GM12875 (cell line): ENCODE measurements around the gene OR4D10.

Source experiments
- H3K4me3 ChIP-seq: one replicate; pipeline ENCODE4 v1.5.1; 2011; ENCODE audit warnings: low read depth, low read length, control low read depth
- TF ChIP-seq, protein P1 (sequence below): IDR thresholded peaks from 2 replicates; pipeline ENCODE4 v1.5.1; 2011; ENCODE audit warnings: low read depth, mild to moderate bottlenecking, control low read depth, inconsistent platforms, low read length, moderate library complexity, borderline replicate concordance; ENCODE audit not compliant: insufficient read depth

OR4D10 gene

GRCh38 chr11:59473015-59473414 is at the start of gene OR4D10:
TSS of gene OR4D10 (plus strand) at chr11:59473315. CDS start at chr11:59477430, 4,115 bp downstream.
- TF ChIP-seq, protein P1, sequence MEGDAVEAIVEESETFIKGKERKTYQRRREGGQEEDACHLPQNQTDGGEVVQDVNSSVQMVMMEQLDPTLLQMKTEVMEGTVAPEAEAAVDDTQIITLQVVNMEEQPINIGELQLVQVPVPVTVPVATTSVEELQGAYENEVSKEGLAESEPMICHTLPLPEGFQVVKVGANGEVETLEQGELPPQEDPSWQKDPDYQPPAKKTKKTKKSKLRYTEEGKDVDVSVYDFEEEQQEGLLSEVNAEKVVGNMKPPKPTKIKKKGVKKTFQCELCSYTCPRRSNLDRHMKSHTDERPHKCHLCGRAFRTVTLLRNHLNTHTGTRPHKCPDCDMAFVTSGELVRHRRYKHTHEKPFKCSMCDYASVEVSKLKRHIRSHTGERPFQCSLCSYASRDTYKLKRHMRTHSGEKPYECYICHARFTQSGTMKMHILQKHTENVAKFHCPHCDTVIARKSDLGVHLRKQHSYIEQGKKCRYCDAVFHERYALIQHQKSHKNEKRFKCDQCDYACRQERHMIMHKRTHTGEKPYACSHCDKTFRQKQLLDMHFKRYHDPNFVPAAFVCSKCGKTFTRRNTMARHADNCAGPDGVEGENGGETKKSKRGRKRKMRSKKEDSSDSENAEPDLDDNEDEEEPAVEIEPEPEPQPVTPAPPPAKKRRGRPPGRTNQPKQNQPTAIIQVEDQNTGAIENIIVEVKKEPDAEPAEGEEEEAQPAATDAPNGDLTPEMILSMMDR = no peak
- H3K4me3 ChIP-seq = no peak within 1 kb of the TSS

DNA sequence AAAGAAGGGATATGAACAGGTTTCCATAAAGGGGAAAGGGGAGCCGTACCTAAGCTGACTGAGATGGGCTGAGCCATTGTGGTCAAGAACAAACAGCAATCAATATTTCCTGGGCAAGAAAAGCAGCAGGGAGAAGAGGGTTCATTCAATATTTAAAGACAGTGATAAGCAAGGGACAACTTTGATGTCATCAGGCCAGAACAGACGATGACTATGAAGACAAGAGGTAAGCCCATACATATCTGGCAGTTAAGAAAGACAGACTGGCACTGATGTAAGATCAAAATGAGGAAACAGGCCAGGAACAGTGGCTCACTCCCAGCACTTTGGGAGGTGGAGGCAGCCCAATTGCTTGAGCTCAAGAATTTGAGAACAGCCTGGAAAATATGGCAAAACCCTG is 49.3 kb upstream of the OR4D10 start:
- TF ChIP-seq, protein P1 = no peak
- no peak overlapping the region for H3K4me3 ChIP-seq

DNA sequence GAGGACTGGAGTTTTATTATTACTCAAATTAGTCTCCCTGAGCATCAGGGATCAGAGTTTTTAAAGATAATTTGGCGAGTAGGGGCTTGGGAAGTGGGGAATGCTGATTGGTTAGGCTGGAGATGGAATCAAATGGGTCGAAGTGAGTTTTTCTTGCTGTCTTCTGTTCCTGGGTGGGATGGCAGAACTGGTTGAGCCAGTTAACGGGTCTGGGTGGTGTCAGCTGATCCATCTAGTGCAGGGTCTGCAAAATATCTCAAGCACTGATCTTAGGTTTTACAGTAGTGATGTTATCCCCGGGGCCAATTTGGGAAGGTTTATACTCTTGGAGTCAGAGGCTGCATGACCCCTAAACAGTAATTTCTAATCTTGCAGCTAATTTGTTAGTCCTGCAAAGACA is 48.0 kb upstream of the OR4D10 start:
- TF ChIP-seq, protein P1 = no peak
- no peak overlapping the region for H3K4me3 ChIP-seq

DNA sequence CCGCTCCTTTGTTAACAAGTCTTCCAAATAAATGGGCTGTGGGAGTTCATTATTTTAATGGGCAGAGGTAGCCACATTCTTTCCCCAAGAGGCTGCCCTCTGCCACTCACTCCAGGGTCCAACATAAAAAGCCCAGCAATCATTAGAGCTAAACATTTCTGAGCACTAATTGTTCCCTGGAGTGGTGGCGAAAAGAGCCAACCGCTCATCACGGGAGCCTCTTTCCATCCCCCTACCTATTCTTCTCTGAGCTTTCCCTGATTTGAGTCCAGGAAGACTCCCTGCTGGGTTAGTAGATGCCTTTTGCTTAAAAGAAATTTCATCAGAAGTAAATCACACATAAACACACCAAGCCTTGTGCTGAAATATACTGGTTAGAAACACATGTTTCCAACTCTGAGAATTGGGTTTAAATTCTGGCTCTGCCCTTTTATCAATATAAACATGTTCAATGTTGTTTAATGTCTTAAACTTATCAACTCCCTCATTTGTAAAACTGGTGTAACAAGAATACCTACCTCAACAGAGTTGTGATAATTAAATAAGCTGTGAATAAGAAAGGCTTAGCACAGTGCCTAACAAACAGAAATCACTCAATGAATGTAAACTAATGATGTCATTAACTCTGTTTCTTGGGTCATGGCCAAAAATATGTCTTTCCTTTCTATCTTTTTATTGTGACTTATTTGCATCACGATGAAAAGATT is 46.6 kb upstream of the OR4D10 start, which contains the start of gene OR5A2:
Gene OR5A2, minus strand, starts transcription at position 53 of the 707 bp plus-strand sequence. CDS start 3,460 bp downstream, outside the sequence.
- TF ChIP-seq, protein P1 = no peak
- no peak within 1 kb of the TSS for H3K4me3 ChIP-seq

DNA sequence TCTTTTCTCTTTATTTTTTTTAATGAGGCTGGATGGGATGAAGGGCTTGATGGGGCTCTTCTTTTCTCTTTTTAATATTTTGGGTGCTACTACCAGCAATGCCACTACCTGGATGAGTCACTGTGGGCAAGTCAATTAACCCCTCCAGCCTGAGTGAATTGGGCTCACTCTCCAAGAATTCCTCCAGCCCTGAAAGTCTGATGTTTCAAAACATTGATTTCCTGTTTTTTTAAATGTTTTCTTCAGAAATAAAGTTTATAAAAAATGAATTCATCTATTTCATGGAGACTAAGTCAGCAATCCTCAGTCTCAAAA is 46.1 kb upstream of the OR4D10 start:
- H3K4me3 ChIP-seq = no peak overlapping the region
- TF ChIP-seq, protein P1 = no peak

DNA sequence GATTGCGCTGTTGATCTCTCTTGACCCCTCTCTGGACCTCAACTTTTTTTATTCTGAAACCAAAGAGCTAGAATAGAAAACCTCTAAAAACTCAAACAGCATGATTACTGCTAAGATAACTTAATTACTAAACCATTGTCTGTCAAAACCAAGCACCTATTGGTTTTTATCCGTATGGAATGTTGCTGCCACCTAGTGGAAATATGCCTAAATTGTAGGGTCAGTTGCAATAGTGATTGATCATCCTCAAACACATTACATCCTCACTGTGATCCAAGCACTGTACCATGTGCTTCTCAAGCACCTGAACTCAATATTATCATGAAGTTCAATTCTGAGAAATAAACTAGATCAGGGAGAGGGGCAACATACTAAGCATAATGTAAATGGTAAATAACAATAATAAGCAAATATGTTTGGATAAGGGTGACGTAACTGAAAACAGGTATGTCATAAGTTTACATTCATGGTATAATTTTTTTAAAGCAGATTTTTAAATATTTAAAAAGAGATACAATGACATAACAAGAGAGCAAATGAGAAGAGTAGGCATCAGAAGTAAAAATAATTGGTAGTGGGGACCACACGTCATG is 43.1 kb upstream of the OR4D10 start:
- H3K4me3 ChIP-seq = no peak overlapping the region
- TF ChIP-seq, protein P1 = peak; percentile 67

DNA sequence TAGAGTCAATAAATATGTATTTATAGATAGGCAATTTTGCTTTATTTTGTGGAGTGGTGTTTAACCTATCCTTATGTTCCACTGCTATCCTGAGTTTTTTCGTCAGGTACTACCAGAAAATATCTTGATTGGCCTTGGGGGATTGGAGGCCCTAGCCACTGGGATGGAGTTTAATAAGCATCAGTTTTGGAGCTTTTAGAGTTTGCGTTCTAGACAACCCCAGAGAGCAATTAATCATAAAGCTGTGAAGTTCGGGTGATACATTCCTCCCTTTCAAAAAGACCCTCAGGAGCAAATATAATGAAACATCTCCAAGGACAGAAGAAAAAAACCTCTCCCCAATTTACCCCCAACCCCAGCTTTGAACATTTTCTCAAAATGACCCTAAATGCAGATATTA is 36.9 kb upstream of the OR4D10 start, which contains the start of gene OR5A1:
Gene OR5A1, plus strand, starts transcription at position 301 of the 400 bp plus-strand sequence. CDS start 6,700 bp downstream, outside the sequence.
- no peak within 1 kb of the TSS for H3K4me3 ChIP-seq
- TF ChIP-seq, protein P1 = no peak
